NCI-H748 treated with DMSO at 0.1 percent for 48 hours (cell line): ENCODE results near the gene REX1BD.
"Not testable (repeated sequence)": the region's sequence is repeated elsewhere in the genome, so short reads cannot be mapped to it uniquely, and the experiment has no call there.

Source experiments
- DNase-seq: peaks from one replicate; lab custom pipeline; 2025; lab: John Stamatoyannopoulos, UW

The REX1BD gene

GRCh38 chr19:18588611-18589379 lies at the start of gene REX1BD:
REX1BD (plus strand) TSS chr19:18588798; CDS start chr19:18588802, 4 bp downstream.
- DNase-seq, result peak; percentile 53

GRCh38 chr19:18539372-18539771 lies 49.2 kb upstream of the REX1BD start:
- DNase-seq, result no peak

- DNase-seq, result not testable (repeated sequence)
Observed at GRCh38 chr19:18540200-18540599, 48.4 kb upstream of the REX1BD start.

- no peak for DNase-seq
Observed at GRCh38 chr19:18541258-18541991, 47.2 kb upstream of the REX1BD start.

- no peak for DNase-seq
Observed at GRCh38 chr19:18541992-18542940, 46.3 kb upstream of the REX1BD start.

GRCh38 chr19:18542941-18543813 lies 45.4 kb upstream of the REX1BD start, which contains the start of gene FKBP8:
FKBP8 (minus strand) TSS chr19:18543573; CDS start chr19:18541970, 1,603 bp downstream.
- peak; percentile 49 for DNase-seq

GRCh38 chr19:18543814-18544475 lies 44.7 kb upstream of the REX1BD start:
- peak; percentile 10 for DNase-seq

GRCh38 chr19:18551631-18552030 lies 37.0 kb upstream of the REX1BD start:
- DNase-seq, result no peak

- peak; percentile 79 for DNase-seq
Observed at GRCh38 chr19:18557411-18558201, 31.0 kb upstream of the REX1BD start, which contains the start of gene KXD1. KXD1 (plus strand) TSS chr19:18557870; CDS start chr19:18562057, 4,187 bp downstream.

GRCh38 chr19:18558202-18558555 lies 30.4 kb upstream of the REX1BD start:
- no peak for DNase-seq

- no peak for DNase-seq
Observed at GRCh38 chr19:18558604-18559003, 30.0 kb upstream of the REX1BD start.

- DNase-seq, result no peak
Observed at GRCh38 chr19:18559685-18560084, 28.9 kb upstream of the REX1BD start.

- no peak for DNase-seq
Observed at GRCh38 chr19:18562086-18562485, 26.5 kb upstream of the REX1BD start.

GRCh38 chr19:18566953-18567352 lies 21.6 kb upstream of the REX1BD start:
- DNase-seq, result no peak

GRCh38 chr19:18568367-18568766 lies 20.2 kb upstream of the REX1BD start:
- DNase-seq, result no peak

GRCh38 chr19:18571564-18572344 lies 16.8 kb upstream of the REX1BD start, which contains the start of gene UBA52:
UBA52 (plus strand) TSS chr19:18571857; CDS start chr19:18573301, 1,444 bp downstream.
- peak; percentile 86 for DNase-seq

GRCh38 chr19:18574691-18575291 lies 13.8 kb upstream of the REX1BD start:
- DNase-seq, result no peak

- no peak for DNase-seq
Observed at GRCh38 chr19:18576383-18576782, 12.2 kb upstream of the REX1BD start.
